ENCODE results near the gene CCHCR1.

DNA sequence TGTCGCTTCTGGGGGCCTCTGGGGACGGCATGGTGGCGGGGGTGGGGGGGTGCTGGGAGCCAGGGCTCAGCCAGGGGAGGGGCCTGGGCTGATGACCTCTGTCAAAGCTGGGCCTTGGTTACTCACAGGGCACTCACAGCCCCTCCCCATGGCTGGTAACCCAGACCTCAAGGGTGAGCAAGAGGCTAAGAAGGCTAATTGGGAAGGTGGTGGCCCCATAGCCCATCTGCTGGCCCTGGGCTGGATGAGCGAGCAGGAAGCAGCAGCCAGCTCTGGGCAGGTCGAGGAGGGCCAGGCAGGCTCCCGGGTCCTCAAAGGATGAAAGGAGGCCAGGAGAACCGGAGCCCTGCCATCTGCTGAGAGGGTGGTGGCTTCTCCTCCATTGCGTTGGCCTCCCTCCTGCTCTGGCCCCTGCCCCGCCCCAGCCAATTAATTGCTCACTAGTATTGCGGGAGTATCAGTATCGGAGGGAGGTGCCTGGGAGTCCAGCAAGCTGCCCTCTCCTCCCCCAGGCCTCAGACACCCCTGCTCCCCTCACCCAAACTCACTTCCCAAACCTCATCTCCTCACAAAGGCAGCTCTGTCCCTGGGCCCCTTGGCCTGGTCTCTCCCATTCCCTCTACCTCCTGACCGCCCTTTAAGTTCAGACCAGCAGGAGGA lies 36.3 kb downstream of the CCHCR1 start:
- TF ChIP-seq, protein P1, sequence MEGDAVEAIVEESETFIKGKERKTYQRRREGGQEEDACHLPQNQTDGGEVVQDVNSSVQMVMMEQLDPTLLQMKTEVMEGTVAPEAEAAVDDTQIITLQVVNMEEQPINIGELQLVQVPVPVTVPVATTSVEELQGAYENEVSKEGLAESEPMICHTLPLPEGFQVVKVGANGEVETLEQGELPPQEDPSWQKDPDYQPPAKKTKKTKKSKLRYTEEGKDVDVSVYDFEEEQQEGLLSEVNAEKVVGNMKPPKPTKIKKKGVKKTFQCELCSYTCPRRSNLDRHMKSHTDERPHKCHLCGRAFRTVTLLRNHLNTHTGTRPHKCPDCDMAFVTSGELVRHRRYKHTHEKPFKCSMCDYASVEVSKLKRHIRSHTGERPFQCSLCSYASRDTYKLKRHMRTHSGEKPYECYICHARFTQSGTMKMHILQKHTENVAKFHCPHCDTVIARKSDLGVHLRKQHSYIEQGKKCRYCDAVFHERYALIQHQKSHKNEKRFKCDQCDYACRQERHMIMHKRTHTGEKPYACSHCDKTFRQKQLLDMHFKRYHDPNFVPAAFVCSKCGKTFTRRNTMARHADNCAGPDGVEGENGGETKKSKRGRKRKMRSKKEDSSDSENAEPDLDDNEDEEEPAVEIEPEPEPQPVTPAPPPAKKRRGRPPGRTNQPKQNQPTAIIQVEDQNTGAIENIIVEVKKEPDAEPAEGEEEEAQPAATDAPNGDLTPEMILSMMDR (IDR thresholded peaks at IDR 0.05): no peak
- TF ChIP-seq EP300 (IDR thresholded peaks at IDR 0.05): no peak
